ENCODE data around the gene NEDD4L.

Gene NEDD4L

GRCh38 chr18:58348517-58348916 is 304.5 kb downstream of the NEDD4L start:
- no peak for DNase-seq (ENCODE audit: low read depth in 2 of 2)

- no peak for DNase-seq (ENCODE audit: low read depth in 2 of 2)
Measured at GRCh38 chr18:58348951-58349350, 304.9 kb downstream of the NEDD4L start.

- DNase-seq (ENCODE audit: low read depth in 2 of 2) = no peak
Measured at GRCh38 chr18:58349650-58350049, 305.6 kb downstream of the NEDD4L start.

GRCh38 chr18:58350526-58350925 is 306.5 kb downstream of the NEDD4L start:
- DNase-seq (ENCODE audit: low read depth in 2 of 2) = no peak

- no peak for DNase-seq (ENCODE audit: low read depth in 2 of 2)
Measured at GRCh38 chr18:58351776-58352175, 307.8 kb downstream of the NEDD4L start.

GRCh38 chr18:58353581-58353980 is 309.6 kb downstream of the NEDD4L start:
- no peak for DNase-seq (ENCODE audit: low read depth in 2 of 2)

GRCh38 chr18:58354051-58354450 is 310.0 kb downstream of the NEDD4L start:
- no peak for DNase-seq (ENCODE audit: low read depth in 2 of 2)

- no peak for DNase-seq (ENCODE audit: low read depth in 2 of 2)
Measured at GRCh38 chr18:58354791-58355190, 310.8 kb downstream of the NEDD4L start.

- no peak for DNase-seq (ENCODE audit: low read depth in 2 of 2)
Measured at GRCh38 chr18:58355243-58355642, 311.2 kb downstream of the NEDD4L start.

- DNase-seq (ENCODE audit: low read depth in 2 of 2) = no peak
Measured at GRCh38 chr18:58359218-58359617, 315.2 kb downstream of the NEDD4L start.

GRCh38 chr18:58359620-58360019 is 315.6 kb downstream of the NEDD4L start:
- no peak for DNase-seq (ENCODE audit: low read depth in 2 of 2)

- DNase-seq (ENCODE audit: low read depth in 2 of 2) = no peak
Measured at GRCh38 chr18:58360324-58360723, 316.3 kb downstream of the NEDD4L start.

GRCh38 chr18:58361212-58361611 is 317.2 kb downstream of the NEDD4L start:
- DNase-seq (ENCODE audit: low read depth in 2 of 2) = no peak

- DNase-seq (ENCODE audit: low read depth in 2 of 2) = no peak
Measured at GRCh38 chr18:58362027-58362575, 318.1 kb downstream of the NEDD4L start.

GRCh38 chr18:58362829-58363271 is 318.8 kb downstream of the NEDD4L start:
- no peak for DNase-seq (ENCODE audit: low read depth in 2 of 2)

- no peak for DNase-seq (ENCODE audit: low read depth in 2 of 2)
Measured at GRCh38 chr18:58363767-58364540, 319.9 kb downstream of the NEDD4L start.

- DNase-seq (ENCODE audit: low read depth in 2 of 2) = no peak
Measured at GRCh38 chr18:58364876-58365528, 321.0 kb downstream of the NEDD4L start.

- no peak for DNase-seq (ENCODE audit: low read depth in 2 of 2)
Measured at GRCh38 chr18:58367425-58368140, 323.6 kb downstream of the NEDD4L start.

- no peak for DNase-seq (ENCODE audit: low read depth in 2 of 2)
Measured at GRCh38 chr18:58369616-58370015, 325.6 kb downstream of the NEDD4L start.

GRCh38 chr18:58370038-58370580 is 326.1 kb downstream of the NEDD4L start:
- DNase-seq (ENCODE audit: low read depth in 2 of 2) = no peak

GRCh38 chr18:58370612-58371011 is 326.6 kb downstream of the NEDD4L start:
- DNase-seq (ENCODE audit: low read depth in 2 of 2) = no peak

- DNase-seq (ENCODE audit: low read depth in 2 of 2) = no peak
Measured at GRCh38 chr18:58373481-58373880, 329.5 kb downstream of the NEDD4L start.
